ENCODE data around the gene HSD17B8.

Gene HSD17B8

DNA sequence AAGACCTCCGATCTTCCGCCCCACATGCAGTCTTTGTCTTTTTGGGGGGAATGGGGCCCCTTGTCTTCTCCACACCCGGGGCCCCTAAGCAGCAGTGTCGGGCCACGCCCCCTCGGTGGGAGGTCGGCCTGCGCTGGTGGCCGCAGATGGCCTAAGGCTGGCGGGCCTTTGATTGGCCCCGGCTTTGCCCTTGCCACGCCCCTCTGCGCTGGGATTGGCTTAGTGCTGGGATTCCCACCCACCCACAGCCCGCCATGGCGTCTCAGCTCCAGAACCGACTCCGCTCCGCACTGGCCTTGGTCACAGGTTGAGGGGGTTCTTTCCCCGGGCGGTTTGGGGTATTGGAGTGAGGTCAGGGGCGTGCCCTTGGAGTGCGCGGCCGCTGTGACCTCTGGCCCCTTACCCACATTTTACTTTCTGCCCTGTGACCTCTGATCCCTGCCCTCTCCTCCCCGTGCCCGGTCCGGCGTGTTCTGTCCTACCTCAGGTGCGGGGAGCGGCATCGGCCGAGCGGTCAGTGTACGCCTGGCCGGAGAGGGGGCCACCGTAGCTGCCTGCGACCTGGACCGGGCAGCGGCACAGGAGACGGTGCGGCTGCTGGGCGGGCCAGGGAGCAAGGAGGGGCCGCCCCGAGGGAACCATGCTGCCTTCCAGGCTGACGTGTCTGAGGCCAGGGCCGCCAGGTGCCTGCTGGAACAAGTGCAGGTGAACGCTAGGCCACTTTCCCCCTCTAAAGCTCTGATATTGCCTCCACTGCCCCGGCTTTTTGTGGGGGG lies at the start of gene HSD17B8:
Gene HSD17B8, plus strand, starts transcription at position 241 of the 776 bp plus-strand sequence. Its CDS starts 14 bp downstream, at position 255.
- no peak for DNase-seq

GRCh38 chr6:33156561-33156960 lies 47.9 kb upstream of the HSD17B8 start:
- no peak for DNase-seq

- no peak for DNase-seq
Measured at GRCh38 chr6:33156964-33157363, 47.5 kb upstream of the HSD17B8 start.

- DNase-seq: no peak
Measured at GRCh38 chr6:33160096-33160495, 44.4 kb upstream of the HSD17B8 start.

DNA sequence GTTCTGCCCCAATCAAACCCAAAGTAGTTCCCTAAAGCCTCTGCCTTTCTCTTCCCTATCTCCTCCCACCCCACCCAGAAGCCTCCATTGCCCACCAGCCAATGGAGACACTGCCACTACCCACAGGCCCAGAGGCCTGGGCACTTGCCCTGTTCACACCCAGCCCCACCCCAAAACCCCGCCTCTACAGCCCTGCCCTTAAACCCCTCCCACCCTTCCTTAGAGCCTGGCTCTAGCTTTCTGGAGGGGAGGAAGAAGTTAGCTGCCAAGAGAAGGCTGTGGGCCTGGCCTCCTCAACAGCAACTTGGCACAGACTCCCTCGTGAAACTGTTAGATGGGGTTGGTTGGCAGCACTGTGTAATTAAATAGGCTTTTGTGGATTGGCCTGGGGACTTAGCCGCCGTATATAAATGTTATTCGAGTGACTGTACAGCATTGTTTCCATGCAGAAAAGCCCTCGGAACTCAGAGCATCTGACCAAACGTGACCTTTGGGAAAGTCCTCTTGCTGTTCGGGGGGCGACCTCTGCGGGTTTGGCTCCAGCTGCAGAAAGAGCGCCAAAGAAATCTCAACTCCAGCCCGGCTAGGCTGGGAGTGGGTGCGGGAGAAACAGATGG lies 43.6 kb upstream of the HSD17B8 start:
- DNase-seq: no peak

- DNase-seq: no peak
Measured at GRCh38 chr6:33161354-33162331, 42.8 kb upstream of the HSD17B8 start.

DNA sequence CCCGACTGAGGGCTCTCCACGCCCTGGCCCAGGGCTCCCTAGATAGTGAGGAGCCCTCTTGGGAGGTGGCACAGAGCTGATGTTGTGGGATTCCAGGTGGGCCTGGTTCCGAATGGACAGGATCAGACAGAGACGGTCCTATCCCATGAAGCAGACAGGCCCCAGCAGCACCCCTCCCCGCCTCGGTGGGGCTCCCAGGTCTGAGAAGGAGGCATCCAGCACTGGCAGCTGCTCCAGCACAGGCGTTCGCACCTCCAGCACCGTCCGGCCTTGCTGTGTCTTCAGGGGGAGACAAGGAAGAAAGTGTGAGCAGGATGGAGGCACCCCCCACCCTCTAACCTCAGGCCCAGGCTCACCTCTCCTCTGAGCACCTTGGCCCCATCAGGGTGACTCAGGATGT lies 40.9 kb upstream of the HSD17B8 start:
- DNase-seq: no peak

GRCh38 chr6:33164176-33164575 lies 40.3 kb upstream of the HSD17B8 start:
- no peak for DNase-seq

DNA sequence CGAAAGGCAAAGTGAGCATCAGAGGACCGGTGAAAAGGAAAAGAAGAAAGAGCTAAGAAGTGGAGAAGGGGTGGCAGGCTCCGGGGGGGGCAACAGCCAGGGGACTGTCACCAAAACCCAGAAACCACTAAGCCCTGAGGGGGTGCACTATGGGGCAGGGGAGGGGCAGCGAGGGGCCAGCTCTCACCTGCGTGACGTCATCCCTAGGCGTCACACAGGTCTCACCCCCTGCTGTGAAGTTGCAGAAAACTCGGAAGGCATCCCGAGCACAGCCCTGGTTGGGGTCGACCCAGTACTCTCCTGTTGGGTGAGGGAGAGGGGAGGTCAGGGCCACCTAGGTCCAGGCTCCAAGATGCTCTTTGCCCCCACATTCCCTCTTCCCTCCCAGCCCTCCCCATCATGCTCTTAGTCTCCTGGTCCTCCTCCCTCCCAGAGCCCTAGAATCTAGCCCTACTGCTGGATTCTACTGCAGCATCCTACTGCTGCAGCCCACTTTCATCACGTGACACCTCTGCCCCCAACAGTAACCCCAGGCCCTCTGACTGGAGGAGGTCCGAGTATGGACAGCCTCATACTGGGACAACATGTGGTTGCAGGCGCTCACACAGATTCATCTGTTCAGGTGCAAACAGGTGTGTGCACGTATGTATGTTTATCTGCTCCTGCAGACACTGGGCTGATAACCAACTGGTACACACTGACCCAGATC lies 39.6 kb upstream of the HSD17B8 start:
- DNase-seq: no peak

DNA sequence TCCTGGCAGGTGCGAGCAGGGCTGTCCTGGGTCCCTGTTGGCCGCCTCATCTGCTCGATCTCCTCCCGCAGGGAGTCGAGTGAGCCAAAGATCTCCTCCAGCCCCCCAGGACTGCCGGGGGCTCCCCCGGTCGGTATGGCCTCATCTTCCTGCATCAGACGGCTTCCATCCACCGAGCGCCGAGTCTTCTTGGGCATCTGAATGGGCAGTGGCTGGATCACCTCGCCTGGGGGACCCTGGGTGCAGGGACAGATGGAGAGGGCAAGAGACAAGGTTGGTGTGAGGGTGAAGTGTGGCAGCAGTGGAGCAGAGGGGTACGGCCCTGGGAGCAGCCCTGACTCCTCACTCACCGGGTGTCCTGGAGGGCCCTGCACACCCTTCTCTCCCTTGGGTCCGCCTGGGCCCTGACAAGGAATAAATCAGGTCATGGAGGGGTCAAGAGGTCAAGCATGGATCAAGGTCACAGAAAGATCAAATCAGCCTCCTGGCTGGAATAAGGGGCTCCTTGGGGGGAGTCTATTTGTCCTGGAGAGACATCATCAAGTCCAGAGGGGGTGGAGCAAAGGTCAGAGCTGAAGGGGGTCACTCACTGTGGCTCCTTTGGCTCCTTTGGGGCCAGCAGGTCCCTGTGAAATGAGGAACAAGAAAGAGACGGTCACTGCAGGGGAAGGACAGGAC lies 38.7 kb upstream of the HSD17B8 start:
- DNase-seq: no peak

DNA sequence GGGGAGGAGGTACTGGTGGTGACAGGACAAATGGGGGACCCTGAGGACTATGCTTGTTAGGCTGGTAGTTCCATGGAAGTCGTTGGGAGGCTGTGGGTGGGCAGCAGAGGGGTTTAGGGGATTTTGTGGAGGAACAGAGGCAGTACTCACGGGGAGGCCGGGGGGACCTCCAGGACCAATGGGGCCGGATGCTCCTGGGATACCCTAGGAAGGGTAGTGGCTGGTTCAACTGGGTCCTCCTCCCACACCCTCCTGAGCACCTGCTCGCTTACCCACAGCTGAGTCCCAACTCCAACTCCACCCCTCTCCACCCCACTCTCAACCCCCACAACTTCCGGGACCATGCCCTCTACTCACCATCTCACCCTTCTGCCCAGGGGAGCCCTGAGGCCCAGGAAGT lies 38.1 kb upstream of the HSD17B8 start:
- no peak for DNase-seq

- DNase-seq: no peak
Measured at GRCh38 chr6:33166811-33167210, 37.6 kb upstream of the HSD17B8 start.

- DNase-seq: no peak
Measured at GRCh38 chr6:33167374-33168283, 36.8 kb upstream of the HSD17B8 start.

DNA sequence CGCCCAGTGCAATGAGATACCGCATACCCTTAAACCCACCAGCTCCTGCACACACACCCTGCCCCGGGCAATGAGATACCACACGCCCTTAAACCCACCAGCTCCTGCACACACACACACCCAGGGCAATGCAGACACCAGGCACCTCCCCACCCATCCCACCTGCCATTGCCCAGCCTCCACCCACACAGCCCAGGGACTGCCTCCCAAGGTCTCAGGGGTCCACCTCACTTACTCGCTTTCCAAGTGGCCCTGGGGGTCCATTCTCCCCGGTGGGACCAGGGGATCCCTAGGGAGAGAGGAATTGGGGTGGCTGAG lies 36.2 kb upstream of the HSD17B8 start:
- no peak for DNase-seq

GRCh38 chr6:33168639-33169038 lies 35.8 kb upstream of the HSD17B8 start:
- no peak for DNase-seq

DNA sequence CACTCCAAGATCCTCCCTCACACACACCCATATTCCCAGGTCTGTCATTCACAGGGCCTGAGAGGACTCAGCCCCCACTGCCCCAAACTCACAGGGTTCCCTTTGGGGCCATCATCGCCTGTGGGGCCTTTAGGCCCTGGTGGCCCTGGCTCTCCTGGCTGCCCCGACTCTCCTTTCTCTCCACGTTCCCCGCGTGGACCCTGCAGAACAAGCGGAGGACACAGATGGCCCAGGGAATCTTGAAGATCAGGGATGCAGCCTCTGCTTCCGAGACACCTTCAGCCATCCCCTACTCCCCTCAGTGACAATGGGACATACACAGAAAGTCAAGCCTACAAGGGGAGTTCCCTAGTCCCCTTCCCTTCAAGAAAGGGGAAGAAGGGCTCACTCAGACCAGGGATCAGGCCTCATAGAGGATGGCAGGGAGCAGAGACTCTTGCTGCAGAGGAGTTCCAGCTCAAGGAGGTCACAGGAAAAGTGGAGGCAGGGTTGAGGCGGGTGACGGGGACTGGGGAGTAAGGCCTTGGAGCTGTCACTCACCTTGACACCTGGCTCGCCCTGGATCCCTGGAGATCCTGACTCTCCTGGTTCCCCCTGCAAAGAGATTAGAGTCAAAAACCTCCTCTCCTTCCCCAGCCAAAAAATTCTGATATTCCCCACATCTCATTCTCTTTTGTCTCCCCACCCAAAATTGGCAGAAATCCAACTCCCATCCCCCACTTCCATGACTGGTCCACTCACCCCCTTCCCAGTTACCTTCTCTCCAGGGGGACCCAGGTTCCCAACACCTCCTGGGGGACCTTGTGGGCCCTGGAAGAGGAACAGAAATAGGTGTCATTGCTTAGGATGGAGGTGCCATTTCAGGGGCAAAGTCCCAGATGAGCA lies 34.9 kb upstream of the HSD17B8 start:
- DNase-seq: no peak

- no peak for DNase-seq
Measured at GRCh38 chr6:33170176-33171015, 34.1 kb upstream of the HSD17B8 start.

DNA sequence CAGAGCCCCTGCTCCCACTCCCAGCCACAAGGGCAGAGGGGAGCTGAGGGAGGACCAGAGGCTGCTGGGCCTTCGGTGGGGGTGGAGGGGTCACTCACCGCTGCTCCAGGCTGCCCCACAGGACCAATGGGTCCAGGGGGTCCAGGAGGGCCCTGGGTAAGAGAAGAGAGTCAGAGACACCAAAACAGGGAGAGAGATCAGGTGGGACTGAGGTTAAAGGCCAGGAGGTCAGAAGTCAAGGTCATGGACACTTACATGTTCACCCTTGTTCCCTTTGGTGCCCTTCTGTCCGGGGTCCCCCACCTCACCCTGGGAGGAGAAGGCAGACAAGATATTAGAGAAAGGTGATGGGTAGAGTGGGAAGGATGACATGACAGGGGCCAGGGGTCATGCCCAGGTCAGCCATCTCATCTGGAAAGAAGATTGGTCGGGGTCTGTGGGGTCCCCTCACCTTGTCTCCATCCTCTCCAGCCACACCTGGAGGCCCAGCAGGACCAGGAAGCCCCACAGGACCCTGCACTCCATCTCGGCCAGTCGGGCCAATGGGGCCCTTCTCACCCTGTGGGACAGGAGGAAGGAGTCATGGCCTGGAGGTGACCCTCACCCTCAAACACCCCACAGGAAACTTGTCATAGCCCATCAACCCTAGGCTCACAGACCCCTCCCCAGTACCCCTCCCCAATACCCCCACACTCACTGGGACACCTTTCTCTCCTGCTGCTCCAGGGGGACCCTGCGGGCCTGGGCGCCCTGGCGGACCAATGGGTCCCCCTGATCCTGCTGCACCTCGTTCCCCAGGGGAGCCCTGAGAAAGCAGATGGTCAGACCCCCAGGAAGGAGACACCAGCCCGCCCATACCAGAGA lies 33.2 kb upstream of the HSD17B8 start:
- no peak for DNase-seq
